GM18951 (cell line): ENCODE data around the gene TRAF7.
A peak's percentile ranks its signal among the peaks of the same experiment; 100 is the strongest.
"Not testable (repeated sequence)": the region's sequence is repeated elsewhere in the genome, so short reads cannot be mapped to it uniquely, and the experiment has no call there.

Experiments used
- POLR2A ChIP-seq: IDR thresholded peaks from 4 replicates; pipeline ENCODE4 v1.6.1; 2011; ENCODE audit warnings: mild to moderate bottlenecking; ENCODE audit not compliant: insufficient read length, insufficient read depth; ENCODE audit errors: extremely low read depth
- in situ Hi-C: fragments of 300-500 bp; cut with MboI; formaldehyde crosslinking; loops from one replicate; pipeline ENCODE4 v1.12.0; 2022; ENCODE audit warnings: low sequenced_read_pairs, mixed read lengths, inconsistent platforms; ENCODE audit not compliant: unreplicated experiment

Gene TRAF7

DNA sequence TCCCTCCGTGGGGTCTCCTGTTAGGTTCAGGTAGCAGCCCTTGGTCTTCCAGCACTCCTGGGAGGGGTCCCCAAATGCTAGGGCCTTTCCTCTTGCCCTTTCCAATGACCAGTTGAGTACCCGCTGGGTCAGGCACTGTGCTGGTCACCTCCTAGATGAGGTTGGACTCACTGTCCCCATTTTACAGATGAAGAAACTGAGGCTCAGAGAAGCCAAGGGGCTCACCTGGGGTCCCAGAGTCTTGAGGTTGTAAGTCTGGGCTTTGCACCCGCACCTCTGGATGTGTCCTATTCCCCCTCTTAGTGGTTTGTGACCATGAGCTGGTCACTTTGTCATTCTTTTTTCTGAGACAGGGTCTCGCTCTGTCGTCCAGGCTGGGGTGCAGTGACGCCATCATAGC lies 42.2 kb downstream of the TRAF7 start:
- TF ChIP-seq POLR2A = no peak
- in situ Hi-C loops = no loop called here

- in situ Hi-C loops = no loop called here
- no peak for TF ChIP-seq POLR2A
These were observed 42.7 kb downstream of the TRAF7 start for GRCh38 chr16:2198283-2198682.

DNA sequence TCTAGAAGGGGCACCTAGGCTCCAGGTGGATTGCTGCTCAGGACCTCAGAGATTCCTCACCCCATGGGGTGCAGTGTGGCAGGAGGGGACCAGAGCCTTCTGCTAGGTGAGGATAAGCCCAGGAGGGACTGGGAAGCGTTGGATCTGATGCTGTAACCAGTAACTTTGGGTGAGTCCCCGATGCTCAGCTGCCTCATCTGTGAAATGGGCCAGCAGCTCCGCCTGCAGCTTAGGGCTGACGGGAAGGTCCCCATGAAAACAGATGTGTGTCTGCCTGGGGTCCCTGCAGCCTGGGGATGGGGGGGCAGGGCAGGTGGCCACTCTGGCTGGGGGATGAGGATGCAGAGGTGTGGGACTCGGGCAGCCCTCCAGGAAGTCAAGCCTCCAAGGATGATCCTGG lies 43.5 kb downstream of the TRAF7 start:
- in situ Hi-C loops = no loop called here
- no peak for TF ChIP-seq POLR2A

DNA sequence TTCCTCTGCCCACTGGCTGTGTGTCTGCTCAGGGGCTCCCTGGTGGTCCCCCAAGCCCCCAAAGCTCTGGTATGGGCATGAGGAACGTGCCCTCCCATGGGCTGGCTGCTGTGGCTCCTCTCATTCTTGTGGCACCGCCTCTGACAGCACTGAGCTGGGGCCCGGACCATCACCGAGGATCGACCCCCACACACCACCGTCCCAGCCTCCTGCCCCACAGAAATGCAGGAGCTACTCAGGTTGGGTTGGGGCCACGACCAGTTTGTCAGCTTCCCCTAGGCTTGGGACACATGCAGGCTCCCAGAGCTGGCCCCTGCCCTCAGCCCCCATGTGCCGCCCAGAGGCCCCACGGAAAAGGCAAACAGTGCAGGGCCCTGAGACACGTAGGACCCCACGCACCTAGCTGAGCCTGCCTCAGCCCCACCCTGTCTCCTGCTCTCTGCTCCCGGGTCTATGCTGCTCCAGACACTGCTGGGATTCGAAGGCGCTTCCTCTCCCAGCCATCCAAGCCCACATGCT lies 44.1 kb downstream of the TRAF7 start:
- in situ Hi-C loops = no loop called here
- TF ChIP-seq POLR2A = no peak

DNA sequence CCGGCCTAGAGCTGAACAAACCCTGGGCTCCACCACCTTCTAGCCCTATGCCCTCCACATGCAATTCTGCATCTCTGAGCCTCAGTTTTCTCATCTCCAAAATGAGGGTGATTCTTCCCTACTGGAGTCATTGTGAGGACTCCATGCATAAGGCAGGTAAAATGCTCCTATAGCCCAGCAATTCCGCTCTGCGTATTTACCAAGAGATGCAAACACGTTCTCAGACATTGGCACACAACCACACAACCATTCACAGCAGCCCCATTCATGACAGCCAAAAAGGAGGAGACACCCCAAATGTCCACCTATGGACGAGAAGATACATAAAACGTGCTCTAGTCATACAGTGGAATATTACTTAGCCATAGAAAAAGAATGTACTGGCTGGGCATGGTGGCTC lies 44.7 kb downstream of the TRAF7 start:
- TF ChIP-seq POLR2A = no peak
- in situ Hi-C loops = no loop called here

DNA sequence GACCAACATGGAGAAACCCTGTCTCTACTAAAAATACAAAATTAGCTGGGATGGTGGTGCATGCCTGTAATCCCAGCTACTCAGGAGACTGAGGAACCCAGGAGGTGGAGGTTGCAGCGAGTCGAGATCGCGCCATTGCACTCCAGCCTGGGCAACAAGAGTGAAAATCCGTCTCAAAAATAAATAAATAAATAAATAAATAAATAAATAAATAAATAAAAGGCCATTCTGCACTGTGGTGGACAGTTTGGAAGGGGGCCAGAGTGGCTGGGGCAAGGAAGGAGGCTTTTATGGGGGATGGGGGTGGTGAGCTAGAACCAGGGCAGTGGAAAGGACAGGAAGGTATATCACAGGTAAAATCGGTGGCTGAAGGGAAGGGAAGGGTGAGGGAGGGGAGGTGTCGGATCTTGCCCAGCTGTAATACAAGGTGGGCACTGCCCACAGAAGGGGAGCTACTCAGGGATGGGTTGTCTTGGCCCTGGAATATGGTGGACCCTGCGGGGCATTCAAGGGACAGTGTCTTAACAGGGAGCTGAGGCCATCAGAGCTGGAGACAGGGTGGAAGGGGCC lies 47.6 kb downstream of the TRAF7 start:
- in situ Hi-C loops = not testable (repeated sequence)

- TF ChIP-seq POLR2A = no peak
- in situ Hi-C loops = no loop called here
These were observed 49.0 kb downstream of the TRAF7 start for GRCh38 chr16:2204416-2205103.

- peak; percentile 96 for TF ChIP-seq POLR2A
- in situ Hi-C loops = no loop called here
These were observed 49.8 kb downstream of the TRAF7 start, which contains the start of gene MLST8 for GRCh38 chr16:2205104-2205966. Gene MLST8, plus strand, starts transcription at chr16:2205454. Its CDS starts 632 bp downstream, at chr16:2206086.

DNA sequence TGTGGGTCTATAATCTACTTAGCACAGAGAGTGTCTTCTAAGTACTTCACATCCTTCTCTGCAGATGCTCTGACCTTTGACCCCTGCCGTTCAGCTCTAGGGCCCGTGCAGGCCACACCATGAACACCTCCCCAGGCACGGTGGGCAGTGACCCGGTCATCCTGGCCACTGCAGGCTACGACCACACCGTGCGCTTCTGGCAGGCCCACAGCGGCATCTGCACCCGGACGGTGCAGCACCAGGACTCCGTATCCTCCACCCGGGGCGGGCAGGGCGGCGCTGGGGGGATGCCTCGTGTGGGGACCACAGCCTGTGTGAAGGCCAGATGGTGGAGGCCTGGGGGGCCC lies 50.4 kb downstream of the TRAF7 start:
- in situ Hi-C loops = no loop called here
- TF ChIP-seq POLR2A = no peak

DNA sequence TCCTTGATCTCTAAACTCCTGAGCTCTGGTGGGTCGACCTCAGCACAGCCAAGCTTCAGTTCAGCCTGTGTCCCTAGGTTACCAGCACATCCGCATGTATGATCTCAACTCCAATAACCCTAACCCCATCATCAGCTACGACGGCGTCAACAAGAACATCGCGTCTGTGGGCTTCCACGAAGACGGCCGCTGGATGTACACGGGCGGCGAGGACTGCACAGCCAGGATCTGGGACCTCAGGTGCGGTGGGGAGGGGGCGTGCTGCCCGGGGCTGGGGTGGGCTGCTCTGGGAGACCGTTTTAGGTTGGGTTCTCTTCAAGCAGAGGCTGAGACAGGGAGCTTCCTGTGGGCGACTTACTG lies 50.8 kb downstream of the TRAF7 start:
- in situ Hi-C loops = no loop called here
- TF ChIP-seq POLR2A = no peak

DNA sequence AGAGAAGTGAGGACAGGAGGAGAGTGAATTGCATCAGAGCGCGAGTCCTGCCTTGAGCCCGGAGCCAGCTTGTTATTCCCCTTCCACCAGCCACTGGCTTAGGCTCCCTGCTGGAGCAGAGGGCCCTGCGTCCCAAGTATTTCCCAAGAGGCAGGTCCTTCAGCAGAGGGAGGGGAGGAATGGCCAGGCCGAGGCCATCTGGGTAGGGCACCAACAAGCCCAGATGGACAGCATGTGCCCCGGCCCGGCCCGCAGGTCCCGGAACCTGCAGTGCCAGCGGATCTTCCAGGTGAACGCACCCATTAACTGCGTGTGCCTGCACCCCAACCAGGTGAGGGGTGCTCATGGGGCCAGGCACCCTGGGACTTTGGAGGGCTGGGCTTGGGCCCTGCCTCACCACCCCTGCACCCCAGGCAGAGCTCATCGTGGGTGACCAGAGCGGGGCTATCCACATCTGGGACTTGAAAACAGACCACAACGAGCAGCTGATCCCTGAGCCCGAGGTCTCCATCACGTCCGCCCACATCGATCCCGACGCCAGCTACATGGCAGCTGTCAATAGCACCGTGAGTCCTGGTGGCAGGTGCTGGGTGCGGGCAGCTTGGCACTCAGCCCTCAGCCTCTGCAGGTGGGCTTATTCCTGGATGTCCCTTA lies 51.3 kb downstream of the TRAF7 start:
- in situ Hi-C loops = no loop called here
- peak; percentile 9 for TF ChIP-seq POLR2A

DNA sequence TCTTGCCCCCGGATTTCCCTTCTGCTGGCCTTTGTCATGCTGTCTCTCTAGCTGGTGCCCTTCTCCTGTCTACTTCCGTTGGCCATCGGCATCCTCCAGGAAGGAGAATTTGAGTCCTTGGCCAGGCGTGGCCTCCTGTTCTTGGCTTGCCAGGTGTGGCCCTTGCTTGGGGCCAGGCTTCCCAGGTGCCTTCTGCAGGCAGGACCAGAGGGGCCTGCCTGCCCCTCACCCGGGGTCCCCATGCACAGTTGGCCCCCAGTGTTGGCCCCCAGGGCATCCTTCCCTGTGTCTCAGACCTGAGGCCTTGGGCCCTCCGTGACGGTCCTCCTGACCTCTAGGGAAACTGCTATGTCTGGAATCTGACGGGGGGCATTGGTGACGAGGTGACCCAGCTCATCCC lies 52.3 kb downstream of the TRAF7 start:
- in situ Hi-C loops = no loop called here
- no peak for TF ChIP-seq POLR2A

- TF ChIP-seq POLR2A = no peak
These were observed 52.7 kb downstream of the TRAF7 start for GRCh38 chr16:2208308-2208707.

More at GRCh38 chr16:2208308-2208707, 52.7 kb downstream of the TRAF7 start:
- in situ Hi-C loops = no loop called here
